H1 (cell line): ENCODE measurements around the gene UHRF1. TPM values are rescaled to one million over a fixed set of nuclear protein-coding genes. Genes with fewer than 3 reads are reported as not detected.

ENCODE experiments used
- CTCF ChIA-PET: fragments of 300-600 bp; sonication (Branson Sonifier 250); formaldehyde crosslinking; loops from one replicate; lab custom pipeline; 2021; ENCODE audit not compliant: partially characterized antibody; lab: Charles Lee
- POLR2A ChIA-PET: fragments of 300-600 bp; sonication (Branson Sonifier 250); formaldehyde crosslinking; loops from one replicate; lab custom pipeline; 2021; ENCODE audit warnings: inconsistent platforms; ENCODE audit not compliant: partially characterized antibody; lab: Charles Lee
- DNase-seq, 2 experiments: peaks; one replicate each; pipeline versions ENCODE4 v3.0.0 to v3.0.0-alpha.2; 2010 to 2022; ENCODE audit warnings: low spot score in 2 of 2, low read depth in 1 of 2, mixed read lengths in 1 of 2
- FAIRE-seq: peaks from 2 replicates; lab custom pipeline; 2011; peaks lifted over from hg19 to GRCh38; lab: Jason Lieb, UNC
- H2AFZ ChIP-seq: 2 replicates; pipeline ENCODE4 v1.8.1; 2012; ENCODE audit warnings: low read length, inconsistent platforms
- H2AK5ac ChIP-seq: 2 replicates; pipeline ENCODE4 v1.6.1; 2013; ENCODE audit warnings: low read depth, low read length
- H2BK120ac ChIP-seq: replicated peaks from 2 replicates; pipeline ENCODE3; 2013; ENCODE audit warnings: low read depth, low read length, inconsistent platforms
- H2BK12ac ChIP-seq: 2 replicates; pipeline ENCODE4 v1.6.1; 2013; ENCODE audit warnings: low read depth, low read length
- H2BK15ac ChIP-seq: 2 replicates; pipeline ENCODE4 v1.6.1; 2013; ENCODE audit warnings: low read length
- H2BK20ac ChIP-seq: 2 replicates; pipeline ENCODE4 v1.6.1; 2013; ENCODE audit warnings: low read length
- H2BK5ac ChIP-seq: 2 replicates; pipeline ENCODE4 v1.6.1; 2013; ENCODE audit warnings: low read depth, low read length
- H3K14ac ChIP-seq: 2 replicates; pipeline ENCODE4 v1.6.1; 2013; ENCODE audit warnings: inconsistent platforms; ENCODE audit not compliant: insufficient read length
- H3K18ac ChIP-seq: 2 replicates; pipeline ENCODE4 v1.6.1; 2013; ENCODE audit warnings: low read length; ENCODE audit errors: extremely low read depth
- H3K23ac ChIP-seq: 2 replicates; pipeline ENCODE4 v1.6.1; 2013; ENCODE audit warnings: inconsistent platforms; ENCODE audit not compliant: insufficient read length
- H3K23me2 ChIP-seq: 2 replicates; pipeline ENCODE4 v1.6.1; 2013; ENCODE audit warnings: low read depth, low read length
- H3K27ac ChIP-seq: 2 replicates; pipeline ENCODE4 v1.6.1; 2011; ENCODE audit warnings: low read depth, low read length, inconsistent platforms
- H3K27me3 ChIP-seq, 4 experiments: replicated peaks in 1 of 4; 1 replicate in 1 of 4; 2 replicates in 3 of 4; pipeline versions ENCODE4 v1.6.1 to v1.8.1; 2011 to 2013; ENCODE audit warnings: low read length in 3 of 4, mild to moderate bottlenecking in 3 of 4, inconsistent platforms in 2 of 4, mixed read lengths in 2 of 4, moderate library complexity in 1 of 4; ENCODE audit not compliant: control insufficient read depth in 3 of 4, insufficient read depth in 3 of 4; ENCODE audit errors: extremely low read depth in 1 of 4
- H3K36me3 ChIP-seq, 4 experiments: 2 replicates each; pipeline versions ENCODE4 v1.6.1 to v1.8.1; 2011 to 2013; ENCODE audit warnings: mild to moderate bottlenecking in 4 of 4, low read length in 3 of 4, moderate library complexity in 2 of 4, control low read depth in 1 of 4, inconsistent platforms in 1 of 4; ENCODE audit not compliant: insufficient read depth in 4 of 4, control insufficient read depth in 2 of 4
- H3K4ac ChIP-seq: replicated peaks from 2 replicates; pipeline ENCODE3; 2013; ENCODE audit warnings: low read length, low read depth, mixed read lengths, inconsistent platforms; ENCODE audit not compliant: insufficient read length
- H3K4me1 ChIP-seq, 4 experiments: replicated peaks in 1 of 4; 1 replicate in 1 of 4; 2 replicates in 3 of 4; pipeline versions ENCODE4 v1.6.1 to v1.8.1; 2011 to 2013; ENCODE audit warnings: low read length in 3 of 4, inconsistent platforms in 2 of 4, mixed read lengths in 1 of 4; ENCODE audit not compliant: insufficient read depth in 4 of 4, control insufficient read depth in 3 of 4
- H3K4me2 ChIP-seq, 2 experiments: 2 replicates each; pipeline versions ENCODE4 v1.6.1 to v1.8.1; 2011 to 2013; ENCODE audit warnings: low read depth in 2 of 2, low read length in 2 of 2, control low read depth in 1 of 2, inconsistent platforms in 1 of 2, mild to moderate bottlenecking in 1 of 2; ENCODE audit not compliant: insufficient read depth in 1 of 2
- H3K4me3 ChIP-seq, 4 experiments: fragments of 200-600, 300-600 bp in 1 of 4; sonication (generic), shearing (Covaris generic), sonication (Bioruptor Twin) in 1 of 4; 2 replicates each; pipeline versions ENCODE4 v1.5.1 to v1.8.1; 2011 to 2016; ENCODE audit warnings: low read length in 4 of 4, low read depth in 3 of 4, control low read depth in 2 of 4, inconsistent platforms in 2 of 4, mild to moderate bottlenecking in 2 of 4, mixed read lengths in 1 of 4, moderate library complexity in 1 of 4; ENCODE audit not compliant: insufficient read depth in 2 of 4; ENCODE audit errors: extremely low read depth in 1 of 4
- H3K56ac ChIP-seq: replicated peaks from 2 replicates; pipeline ENCODE3; 2013; ENCODE audit warnings: low read depth, mild to moderate bottlenecking, mixed read lengths, low read length, inconsistent platforms; ENCODE audit not compliant: insufficient read length
- H3K79me1 ChIP-seq: 2 replicates; pipeline ENCODE4 v1.6.1; 2013; ENCODE audit warnings: low read depth, low read length, control low read depth
- H3K79me2 ChIP-seq, 2 experiments: 2 replicates each; pipeline versions ENCODE4 v1.6.1 to v1.8.1; 2012 to 2013; ENCODE audit warnings: low read length in 2 of 2, mild to moderate bottlenecking in 2 of 2, inconsistent platforms in 1 of 2; ENCODE audit not compliant: insufficient read depth in 2 of 2, control insufficient read depth in 1 of 2
- H3K9ac ChIP-seq, 4 experiments: replicated peaks in 1 of 4; 1 replicate in 1 of 4; 2 replicates in 3 of 4; pipeline versions ENCODE4 v1.6.1 to v1.8.1; 2011 to 2013; ENCODE audit warnings: low read depth in 3 of 4, low read length in 3 of 4, control low read depth in 2 of 4, mild to moderate bottlenecking in 2 of 4, moderate library complexity in 2 of 4, inconsistent platforms in 1 of 4; ENCODE audit errors: extremely low read depth in 1 of 4
- H3K9me3 ChIP-seq, 2 experiments: 2 replicates each; pipeline versions ENCODE4 v1.6.1 to v1.8.1; 2012 to 2013; ENCODE audit warnings: mild to moderate bottlenecking in 2 of 2, moderate library complexity in 2 of 2, control low read depth in 1 of 2, inconsistent platforms in 1 of 2, low read depth in 1 of 2, low read length in 1 of 2, mixed read lengths in 1 of 2; ENCODE audit not compliant: insufficient read depth in 2 of 2
- H4K20me1 ChIP-seq, 2 experiments: replicated peaks in 1 of 2; 2 replicates each; pipeline versions ENCODE3 to v1.8.1; 2011 to 2013; ENCODE audit warnings: inconsistent platforms in 2 of 2, low read length in 2 of 2, mild to moderate bottlenecking in 1 of 2; ENCODE audit not compliant: insufficient read depth in 2 of 2, control insufficient read depth in 1 of 2
- H4K5ac ChIP-seq: 2 replicates; pipeline ENCODE4 v1.6.1; 2013; ENCODE audit warnings: low read length, low read depth, mixed read lengths, inconsistent platforms; ENCODE audit not compliant: insufficient read length
- H4K8ac ChIP-seq: 2 replicates; pipeline ENCODE4 v1.8.0; 2013; ENCODE audit warnings: mild to moderate bottlenecking, moderate library complexity, low read length, inconsistent platforms; ENCODE audit not compliant: insufficient read depth; ENCODE audit errors: extremely low read depth
- H4K91ac ChIP-seq: replicated peaks from 2 replicates; pipeline ENCODE3; 2013; ENCODE audit warnings: low read length, mixed read lengths, inconsistent platforms; ENCODE audit not compliant: insufficient read length
- CREB1 ChIP-seq: IDR thresholded peaks from 2 replicates; pipeline ENCODE4 v1.6.1; 2012; ENCODE audit warnings: inconsistent platforms
- EP300 ChIP-seq, 2 experiments: IDR thresholded peaks; 1 replicate in 1 of 2; 2 replicates in 1 of 2; pipeline ENCODE4 v1.6.1; 2011 to 2012; ENCODE audit warnings: low read depth in 2 of 2, low read length in 2 of 2, mild to moderate bottlenecking in 2 of 2, borderline replicate concordance in 1 of 2, inconsistent platforms in 1 of 2, moderate library complexity in 1 of 2
- KDM1A ChIP-seq: fragments of 200-600, 300-600 bp; sonication (generic); IDR thresholded peaks from 2 replicates; pipeline ENCODE4 v1.7.1; 2016; ENCODE audit warnings: mild to moderate bottlenecking, low read length, borderline replicate concordance
- PHF8 ChIP-seq: fragments of 200-600 bp; sonication (generic); conservative IDR thresholded peaks from 2 replicates; pipeline ENCODE4 v1.7.1; 2012; ENCODE audit warnings: low read depth, mild to moderate bottlenecking, inconsistent platforms, low read length, moderate library complexity
- POU5F1 ChIP-seq: IDR thresholded peaks from 2 replicates; pipeline ENCODE4 v1.6.1; 2011; ENCODE audit warnings: low read depth, mild to moderate bottlenecking, low read length, moderate library complexity
- RAD21 ChIP-seq, 2 experiments: IDR thresholded peaks in 1 of 2; conservative IDR thresholded peaks in 1 of 2; 2 replicates each; pipeline ENCODE4 v1.6.1; 2011; ENCODE audit warnings: low read depth in 2 of 2, low read length in 2 of 2, improper control_type of control experiment in 1 of 2, inconsistent platforms in 1 of 2, mild to moderate bottlenecking in 1 of 2, moderate library complexity in 1 of 2
- SUZ12 ChIP-seq: fragments of 200-600 bp; sonication (generic); IDR thresholded peaks from 2 replicates; pipeline ENCODE4 v1.6.1; 2012; ENCODE audit warnings: mild to moderate bottlenecking, inconsistent platforms, low read length, moderate library complexity, mixed read lengths
- TAF1 ChIP-seq: IDR thresholded peaks from 2 replicates; pipeline ENCODE4 v1.6.1; 2011; ENCODE audit warnings: mild to moderate bottlenecking, low read depth, low read length
- TAF7 ChIP-seq: optimal IDR thresholded peaks from 2 replicates; pipeline ENCODE3; 2011; ENCODE audit warnings: low read depth, mild to moderate bottlenecking, inconsistent platforms, low read length, moderate library complexity, borderline replicate concordance
- WGBS, 2 experiments: shearing (Covaris generic) in 1 of 2; methylation state at CpG; one replicate each; pipeline versions ENCODE4 v1.1.6 to v1.1.7; 2013 to 2015; ENCODE audit warnings: low lambda C conversion rate in 2 of 2, mixed read lengths in 2 of 2, inconsistent platforms in 1 of 2, low coverage in 1 of 2, missing lambda C conversion rate in 1 of 2; ENCODE audit not compliant: insufficient replicate concordance in 2 of 2, insufficient coverage in 1 of 2, insufficient read length in 1 of 2; ENCODE audit errors: extremely low coverage in 1 of 2, missing lambda C conversion rate in 1 of 2; 5-methylcytosine and 5-hydroxymethylcytosine counted together
- polyA plus RNA-seq, 7 experiments: library from polyadenylated mRNA; depleted of rRNA in 3 of 7; stranded (reverse) in 5 of 7; unstranded in 2 of 7; fragments of >200 nt in 5 of 7; fragments of 200-250 nt in 2 of 7; gene quantifications; 1 replicate in 5 of 7; 2 replicates in 1 of 7; 4 replicates in 1 of 7; pipeline versions ENCODE4 v1.2.1 to v1.2.3, GENCODE V29; 2011 to 2013; ENCODE audit warnings: missing spikeins in 2 of 7, mixed read lengths in 2 of 7
- total RNA-seq: library from RNA; stranded (reverse); fragmentation: NEBNext Ultra II Directional; extraction: Animal tissue kit (Norgen Biotek cat#: 25700); gene quantifications from 2 replicates; pipeline ENCODE4 v1.2.1, GENCODE V29; 2021
- TF ChIP-seq, protein P1 (sequence below), 3 experiments: IDR thresholded peaks; 1 replicate in 2 of 3; 2 replicates in 1 of 3; pipeline versions ENCODE4 v1.5.1 to v1.6.1; 2011; ENCODE audit warnings: low read length in 3 of 3, mild to moderate bottlenecking in 3 of 3, inconsistent platforms in 2 of 3, low read depth in 1 of 3, moderate library complexity in 1 of 3; ENCODE audit not compliant: insufficient read depth in 1 of 3; ENCODE audit errors: control extremely low read depth in 1 of 3

Gene UHRF1
- total and polyA plus RNA-seq, 2 of the 8 experiments (the other 6 are each of a cell fraction or from before 2014, with no cell fraction given) = 14.7 to 65.8 TPM

GRCh38 chr19:4962085-4962619 is 52.9 kb downstream of the UHRF1 start:
- H2BK12ac ChIP-seq = no peak overlapping the region
- TF ChIP-seq TAF7 = no peak
- TF ChIP-seq PHF8 = no peak
- TF ChIP-seq KDM1A = no peak
- TF ChIP-seq, protein P1, sequence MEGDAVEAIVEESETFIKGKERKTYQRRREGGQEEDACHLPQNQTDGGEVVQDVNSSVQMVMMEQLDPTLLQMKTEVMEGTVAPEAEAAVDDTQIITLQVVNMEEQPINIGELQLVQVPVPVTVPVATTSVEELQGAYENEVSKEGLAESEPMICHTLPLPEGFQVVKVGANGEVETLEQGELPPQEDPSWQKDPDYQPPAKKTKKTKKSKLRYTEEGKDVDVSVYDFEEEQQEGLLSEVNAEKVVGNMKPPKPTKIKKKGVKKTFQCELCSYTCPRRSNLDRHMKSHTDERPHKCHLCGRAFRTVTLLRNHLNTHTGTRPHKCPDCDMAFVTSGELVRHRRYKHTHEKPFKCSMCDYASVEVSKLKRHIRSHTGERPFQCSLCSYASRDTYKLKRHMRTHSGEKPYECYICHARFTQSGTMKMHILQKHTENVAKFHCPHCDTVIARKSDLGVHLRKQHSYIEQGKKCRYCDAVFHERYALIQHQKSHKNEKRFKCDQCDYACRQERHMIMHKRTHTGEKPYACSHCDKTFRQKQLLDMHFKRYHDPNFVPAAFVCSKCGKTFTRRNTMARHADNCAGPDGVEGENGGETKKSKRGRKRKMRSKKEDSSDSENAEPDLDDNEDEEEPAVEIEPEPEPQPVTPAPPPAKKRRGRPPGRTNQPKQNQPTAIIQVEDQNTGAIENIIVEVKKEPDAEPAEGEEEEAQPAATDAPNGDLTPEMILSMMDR (IDR thresholded peaks at IDR 0.05; ENCODE audit: control extremely low read depth in 1 of 3, insufficient read depth in 1 of 3, low read depth in 1 of 3, low read length in 3 of 3) = no peak
- no peak for TF ChIP-seq POU5F1
- TF ChIP-seq TAF1 = no peak
- no peak for TF ChIP-seq EP300 (IDR thresholded peaks at IDR 0.05; ENCODE audit: borderline replicate concordance in 1 of 2, low read depth in 2 of 2, low read length in 2 of 2)
- TF ChIP-seq CREB1 = no peak
- TF ChIP-seq SUZ12 = no peak
- no peak for TF ChIP-seq RAD21 (IDR thresholded peaks at IDR 0.05 in 1 of 2, conservative IDR thresholded peaks at IDR 0.05 in 1 of 2; ENCODE audit: low read depth in 2 of 2, low read length in 2 of 2)

More at GRCh38 chr19:4962085-4962619, 52.9 kb downstream of the UHRF1 start:
- Histone ChIP-seq H4K5ac (no peak overlapping the region), H3K18ac (no peak overlapping the region), H3K4me1 (no peaks in the 10 kb centered on the region), H2BK5ac (no peak overlapping the region), H3K4me2 (no peak overlapping the region), H2BK15ac (no peak overlapping the region), H2AK5ac (no peak overlapping the region), H3K79me1 (no peaks in the 10 kb centered on the region), H4K8ac (no peak overlapping the region), H3K4ac (no peak overlapping the region), H3K23me2 (0 out of 2 replicates have a peak, but pooled peaks cover 2% of the 10 kb centered on the region), H2BK120ac (no peak overlapping the region), H4K91ac (no peak overlapping the region), H3K56ac (no peak overlapping the region), H3K27me3 (no peaks in the 10 kb centered on the region), H3K14ac (no peak overlapping the region), H2AFZ (no peak overlapping the region), H3K9me3 (no peaks in the 10 kb centered on the region), H3K27ac (no peak overlapping the region), H3K4me3 (no peak overlapping the region), H4K20me1 (peaks cover 0 to 6% of the 10 kb centered on the region in 2 experiments), H3K79me2 (no peaks in the 10 kb centered on the region), H2BK20ac (no peak overlapping the region), H3K23ac (no peak overlapping the region), H3K36me3 (peaks cover 3 to 29% (median 13%) of the 10 kb centered on the region in 4 experiments; a peak in 6 of 8 replicates), H3K9ac (no peak overlapping the region)
- FAIRE-seq = no peak
- no peak for DNase-seq
- CTCF ChIA-PET = interaction anchor here (1.2 to 1.5 kb wide), 2 partner anchors 77 to 90 kb away, joined by 3 read pairs; no protein-coding TSS in a partner anchor
- WGBS, 2 experiments = 97% methylated on average over 7 of the region's 7 CpGs; no CpG with 5 or more reads in 1 of the 2 experiments
- POLR2A ChIA-PET = interaction anchor here (1.2 kb wide), 1 partner anchor 17 kb away, joined by 3 read pairs; no protein-coding TSS in a partner anchor
